Measurements from ENCODE around the gene GFPT1. TPM values are rescaled to one million over a fixed set of nuclear protein-coding genes. Genes with fewer than 3 reads are reported as not detected.

The GFPT1 gene
- polyA plus RNA-seq, 1 donor (not counting 4 experiments of a cell fraction or from before 2014, with no cell fraction given): 12.9 TPM

GRCh38 chr2:69386360-69386759 is 667 bp downstream of the GFPT1 start:
- dilution Hi-C loops (cut with MboI; ENCODE audit: extremely low pct_ligation_motif_present, low sequenced_read_pairs): no loop called here

GRCh38 chr2:69385443-69386151 is 1.4 kb downstream of the GFPT1 start:
- Histone ChIP-seq H3K27me3 (ENCODE audit: control insufficient read depth, extremely low read depth, insufficient read depth, low read length) (no peaks in the 10 kb centered on the region), H3K4me3 (ENCODE audit: control insufficient read depth in 2 of 3, extremely low read depth in 1 of 3, insufficient read depth in 2 of 3, low read depth in 1 of 3, low read length in 3 of 3) (peak overlapping the region; percentile 70 to 99 (median 98)), H2AFZ (ENCODE audit: control insufficient read depth, low read length) (no peak overlapping the region), H3K36me3 (ENCODE audit: control insufficient read depth in 2 of 2, extremely low read depth in 1 of 2, insufficient read depth in 2 of 2, low read length in 2 of 2) (peaks cover 0 to 3% of the 10 kb centered on the region in 2 experiments), H3K9me3 (ENCODE audit: control insufficient read depth, low read depth, low read length) (no peaks in the 10 kb centered on the region), H3K27ac (ENCODE audit: control insufficient read depth, insufficient read depth, low read length) (peak overlapping the region; percentile 92), H3K4me2 (ENCODE audit: control insufficient read depth, extremely low read depth, insufficient read depth, low read depth, low read length) (peak overlapping the region; percentile 94), H3K4me1 (ENCODE audit: control insufficient read depth, extremely low read depth, insufficient read depth, low read length) (peaks cover 24% of the 10 kb centered on the region), H3K9me1 (ENCODE audit: control insufficient read depth, extremely low read depth, insufficient read depth, low read length) (no peaks in the 10 kb centered on the region), H3K9ac (ENCODE audit: control insufficient read depth, extremely low read depth, insufficient read depth, low read length) (peak overlapping the region; percentile 91), H4K20me1 (ENCODE audit: control insufficient read depth, extremely low read depth, insufficient read depth, low read length) (no peaks in the 10 kb centered on the region), H3K79me2 (ENCODE audit: control insufficient read depth, insufficient read depth, low read length) (peaks cover 58% of the 10 kb centered on the region)
- TF ChIP-seq, protein P1, sequence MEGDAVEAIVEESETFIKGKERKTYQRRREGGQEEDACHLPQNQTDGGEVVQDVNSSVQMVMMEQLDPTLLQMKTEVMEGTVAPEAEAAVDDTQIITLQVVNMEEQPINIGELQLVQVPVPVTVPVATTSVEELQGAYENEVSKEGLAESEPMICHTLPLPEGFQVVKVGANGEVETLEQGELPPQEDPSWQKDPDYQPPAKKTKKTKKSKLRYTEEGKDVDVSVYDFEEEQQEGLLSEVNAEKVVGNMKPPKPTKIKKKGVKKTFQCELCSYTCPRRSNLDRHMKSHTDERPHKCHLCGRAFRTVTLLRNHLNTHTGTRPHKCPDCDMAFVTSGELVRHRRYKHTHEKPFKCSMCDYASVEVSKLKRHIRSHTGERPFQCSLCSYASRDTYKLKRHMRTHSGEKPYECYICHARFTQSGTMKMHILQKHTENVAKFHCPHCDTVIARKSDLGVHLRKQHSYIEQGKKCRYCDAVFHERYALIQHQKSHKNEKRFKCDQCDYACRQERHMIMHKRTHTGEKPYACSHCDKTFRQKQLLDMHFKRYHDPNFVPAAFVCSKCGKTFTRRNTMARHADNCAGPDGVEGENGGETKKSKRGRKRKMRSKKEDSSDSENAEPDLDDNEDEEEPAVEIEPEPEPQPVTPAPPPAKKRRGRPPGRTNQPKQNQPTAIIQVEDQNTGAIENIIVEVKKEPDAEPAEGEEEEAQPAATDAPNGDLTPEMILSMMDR (optimal IDR thresholded peaks at IDR 0.05 in 1 of 3, IDR thresholded peaks at IDR 0.05 in 1 of 3, conservative IDR thresholded peaks at IDR 0.05 in 1 of 3; ENCODE audit: extremely low read depth in 1 of 3, insufficient read depth in 2 of 3, low read length in 3 of 3): no peak
- no peak for TF ChIP-seq EZH2 (IDR thresholded peaks at IDR 0.05; ENCODE audit: low read length)
- FAIRE-seq (no peak), DNase-seq (ENCODE audit: low read depth, low spot score) (no peak)
- dilution Hi-C loops (cut with MboI; ENCODE audit: extremely low pct_ligation_motif_present, low sequenced_read_pairs): no loop called here

More at GRCh38 chr2:69386360-69386759, 667 bp downstream of the GFPT1 start:
- no peaks in the 10 kb centered on the region for H3K27me3 ChIP-seq (ENCODE audit: control insufficient read depth, extremely low read depth, insufficient read depth, low read length)
- peaks cover 51% of the 10 kb centered on the region for H3K79me2 ChIP-seq (ENCODE audit: control insufficient read depth, insufficient read depth, low read length)
- TF ChIP-seq EZH2 (IDR thresholded peaks at IDR 0.05; ENCODE audit: low read length): no peak
- TF ChIP-seq, protein P1 (optimal IDR thresholded peaks at IDR 0.05 in 1 of 3, IDR thresholded peaks at IDR 0.05 in 1 of 3, conservative IDR thresholded peaks at IDR 0.05 in 1 of 3; ENCODE audit: extremely low read depth in 1 of 3, insufficient read depth in 2 of 3, low read length in 3 of 3): no peak
- peak overlapping the region; percentile 61 for H2AFZ ChIP-seq (ENCODE audit: control insufficient read depth, low read length)
- H3K9ac ChIP-seq (ENCODE audit: control insufficient read depth, extremely low read depth, insufficient read depth, low read length): peak overlapping the region; percentile 91
- H4K20me1 ChIP-seq (ENCODE audit: control insufficient read depth, extremely low read depth, insufficient read depth, low read length): no peaks in the 10 kb centered on the region
- no peaks in the 10 kb centered on the region for H3K9me1 ChIP-seq (ENCODE audit: control insufficient read depth, extremely low read depth, insufficient read depth, low read length)
- peaks cover 0 to 3% of the 10 kb centered on the region in 2 experiments for H3K36me3 ChIP-seq (ENCODE audit: control insufficient read depth in 2 of 2, extremely low read depth in 1 of 2, insufficient read depth in 2 of 2, low read length in 2 of 2)
- no peak for FAIRE-seq
- H3K4me3 ChIP-seq (ENCODE audit: control insufficient read depth in 2 of 3, extremely low read depth in 1 of 3, insufficient read depth in 2 of 3, low read depth in 1 of 3, low read length in 3 of 3): peak overlapping the region; percentile 70 to 99 (median 98)
- H3K4me2 ChIP-seq (ENCODE audit: control insufficient read depth, extremely low read depth, insufficient read depth, low read depth, low read length): peak overlapping the region; percentile 94
- no peaks in the 10 kb centered on the region for H3K9me3 ChIP-seq (ENCODE audit: control insufficient read depth, low read depth, low read length)
- no peak for DNase-seq (ENCODE audit: low read depth, low spot score)
- peak overlapping the region; percentile 92 for H3K27ac ChIP-seq (ENCODE audit: control insufficient read depth, insufficient read depth, low read length)
- H3K4me1 ChIP-seq (ENCODE audit: control insufficient read depth, extremely low read depth, insufficient read depth, low read length): peaks cover 23% of the 10 kb centered on the region

Measured in keratinocyte (primary cell).